DND-41 (cell line): ENCODE results near the gene UCHL1.

Experiments
- ATAC-seq: fragments of 200-7000 bp; cut with Tn5 transposase; 3 replicates; pipeline ENCODE4 v1.9.1; 2021; ENCODE audit warnings: low read depth; ENCODE audit not compliant: insufficient read depth
- DNase-seq: peaks from one replicate; pipeline ENCODE4 v3.0.0-alpha.2; 2020
- H2AFZ ChIP-seq: 2 replicates; pipeline ENCODE4 v1.6.0; 2012; ENCODE audit warnings: low read depth, low read length
- H3K27ac ChIP-seq: 2 replicates; pipeline ENCODE4 v1.5.1; 2012; ENCODE audit warnings: low read length, inconsistent platforms
- H3K27me3 ChIP-seq: fragments of 200-600 bp; sonication (generic); 2 replicates; pipeline ENCODE4 v1.6.0; 2012; ENCODE audit warnings: low read length, mild to moderate bottlenecking, inconsistent platforms; ENCODE audit not compliant: insufficient read depth, poor library complexity
- H3K36me3 ChIP-seq: 2 replicates; pipeline ENCODE4 v1.5.1; 2012; ENCODE audit warnings: low read length, inconsistent platforms; ENCODE audit not compliant: insufficient read depth
- H3K4me1 ChIP-seq: 2 replicates; pipeline ENCODE4 v1.5.1; 2012; ENCODE audit warnings: mild to moderate bottlenecking, low read length; ENCODE audit not compliant: insufficient read depth
- H3K4me2 ChIP-seq: 2 replicates; pipeline ENCODE4 v1.6.0; 2012; ENCODE audit warnings: mild to moderate bottlenecking, moderate library complexity, low read length, inconsistent platforms; ENCODE audit not compliant: insufficient read depth
- H3K4me3 ChIP-seq, 2 experiments: fragments of 200-600 bp in 1 of 2; shearing (Covaris generic) in 1 of 2; 2 replicates each; pipeline ENCODE4 v1.5.1; 2012 to 2016; ENCODE audit warnings: inconsistent platforms in 2 of 2, low read length in 2 of 2, mild to moderate bottlenecking in 2 of 2, low read depth in 1 of 2, moderate library complexity in 1 of 2
- H3K79me2 ChIP-seq: 2 replicates; pipeline ENCODE4 v1.6.0; 2012; ENCODE audit warnings: low read length, inconsistent platforms; ENCODE audit not compliant: insufficient read depth
- H3K9ac ChIP-seq: 2 replicates; pipeline ENCODE4 v1.6.0; 2012; ENCODE audit warnings: low read depth, mild to moderate bottlenecking, inconsistent platforms, low read length, moderate library complexity
- H3K9me3 ChIP-seq: 2 replicates; pipeline ENCODE4 v1.5.1; 2012; ENCODE audit warnings: low read length, moderate library complexity, mild to moderate bottlenecking, inconsistent platforms; ENCODE audit not compliant: insufficient read depth, severe bottlenecking
- H4K20me1 ChIP-seq: 2 replicates; pipeline ENCODE4 v1.6.0; 2012; ENCODE audit warnings: low read length; ENCODE audit not compliant: insufficient read depth
- CTCF ChIP-seq: IDR thresholded peaks from 2 replicates; pipeline ENCODE4 v1.5.1; 2012; ENCODE audit warnings: borderline replicate concordance, low read length, moderate library complexity, mild to moderate bottlenecking; ENCODE audit not compliant: poor library complexity, severe bottlenecking; ENCODE audit errors: extremely low read depth
- EZH2 ChIP-seq: IDR thresholded peaks from 3 replicates; pipeline ENCODE4 v1.6.1; 2012; ENCODE audit warnings: borderline replicate concordance, low read depth, mild to moderate bottlenecking, moderate library complexity, low read length, inconsistent platforms; ENCODE audit not compliant: severe bottlenecking

UCHL1 gene

DNA sequence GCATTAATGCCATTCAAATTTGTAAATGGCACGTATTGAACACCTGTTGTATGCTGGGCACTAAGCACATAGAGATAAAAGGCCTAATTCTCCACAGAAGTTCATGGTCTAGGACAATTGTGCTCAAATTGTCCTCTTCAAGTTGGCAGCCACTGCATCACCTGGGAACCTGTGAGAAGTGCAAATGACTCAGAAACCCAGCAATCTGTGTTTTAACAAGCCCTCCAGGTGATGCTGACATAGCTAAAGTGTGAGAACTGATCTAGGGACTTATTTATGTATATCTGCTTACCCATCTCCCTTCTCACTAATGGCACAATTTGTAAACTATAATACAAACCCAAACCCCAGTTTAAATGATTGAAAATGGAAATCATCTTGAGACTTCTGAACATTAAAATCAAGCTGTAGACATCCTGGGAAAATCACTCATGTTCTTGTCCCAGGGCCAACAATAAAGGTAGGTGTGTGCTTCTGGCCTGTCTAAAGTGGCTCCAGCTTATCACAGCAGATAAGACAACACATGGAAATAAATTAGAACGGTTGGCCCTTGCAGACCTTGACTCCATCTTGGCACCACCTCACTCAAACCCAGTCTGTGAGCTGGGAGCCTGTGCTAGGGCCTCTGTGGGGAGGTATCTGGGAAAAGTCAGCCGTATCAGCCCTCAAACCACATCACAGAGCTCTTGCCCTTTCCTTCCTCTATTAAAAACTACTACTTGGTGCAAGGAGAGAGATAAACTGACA lies 46.8 kb downstream of the UCHL1 start:
- Histone ChIP-seq H3K27ac (no peak overlapping the region), H3K9me3 (no peaks in the 10 kb centered on the region), H3K4me3 (no peak overlapping the region), H3K4me2 (no peak overlapping the region), H3K79me2 (no peaks in the 10 kb centered on the region), H3K36me3 (no peaks in the 10 kb centered on the region), H4K20me1 (no peaks in the 10 kb centered on the region), H3K4me1 (no peaks in the 10 kb centered on the region), H3K27me3 (no peaks in the 10 kb centered on the region), H3K9ac (no peak overlapping the region), H2AFZ (no peak overlapping the region)
- DNase-seq (no peak), ATAC-seq (no peak)
- TF ChIP-seq EZH2, result no peak
- TF ChIP-seq CTCF, result no peak

DNA sequence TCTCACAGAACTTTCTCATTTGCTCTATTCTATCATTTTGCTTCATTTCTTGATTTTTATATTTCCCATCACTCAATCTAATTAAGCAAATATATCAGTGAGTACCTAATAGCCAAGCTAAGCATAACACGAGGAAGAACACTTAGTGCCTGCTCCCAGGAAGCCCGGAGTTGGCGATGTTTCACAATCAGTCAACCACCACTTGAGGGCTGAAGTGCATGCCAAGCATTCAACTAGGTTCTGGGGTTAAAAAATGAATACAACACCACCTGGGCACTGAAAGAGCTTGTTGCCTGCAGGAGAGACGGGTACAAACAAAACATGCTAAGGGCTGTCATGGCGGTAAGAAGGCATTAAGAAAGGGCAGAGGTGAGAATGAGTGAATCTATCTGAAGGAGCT lies 47.5 kb downstream of the UCHL1 start:
- Histone ChIP-seq H3K9ac (no peak overlapping the region), H3K36me3 (no peaks in the 10 kb centered on the region), H2AFZ (no peak overlapping the region), H3K27me3 (no peaks in the 10 kb centered on the region), H3K79me2 (no peaks in the 10 kb centered on the region), H3K9me3 (no peaks in the 10 kb centered on the region), H3K27ac (no peak overlapping the region), H3K4me2 (no peak overlapping the region), H3K4me3 (no peak overlapping the region), H3K4me1 (no peaks in the 10 kb centered on the region), H4K20me1 (no peaks in the 10 kb centered on the region)
- TF ChIP-seq EZH2 (no peak), CTCF (no peak)
- ATAC-seq (no peak), DNase-seq (no peak)

DNA sequence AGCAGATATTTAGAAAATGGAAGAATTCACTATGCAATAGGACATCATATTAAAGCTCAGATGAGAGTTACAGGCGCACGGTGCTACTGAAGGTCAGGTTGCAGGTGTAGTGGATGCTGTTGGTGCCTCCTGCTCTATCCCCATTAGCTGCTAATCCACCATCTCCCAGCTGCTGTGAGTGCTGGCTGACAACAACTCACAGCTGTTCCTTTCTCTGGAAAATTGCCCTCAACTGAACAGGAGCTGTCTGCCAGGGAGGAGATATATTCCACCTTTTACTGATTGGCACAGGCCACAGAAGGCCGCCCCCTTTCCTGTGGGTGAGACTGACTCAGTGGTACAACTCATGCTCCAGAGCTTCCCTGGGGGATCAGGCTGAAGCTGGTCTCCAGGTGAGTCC lies 48.7 kb downstream of the UCHL1 start:
- no peak overlapping the region for H3K9ac ChIP-seq
- H4K20me1 ChIP-seq, result no peaks in the 10 kb centered on the region
- DNase-seq, result no peak
- no peaks in the 10 kb centered on the region for H3K27me3 ChIP-seq
- no peaks in the 10 kb centered on the region for H3K4me1 ChIP-seq
- ATAC-seq, result no peak
- TF ChIP-seq CTCF (no peak), EZH2 (no peak)
- no peak overlapping the region for H3K27ac ChIP-seq
- no peaks in the 10 kb centered on the region for H3K9me3 ChIP-seq
- H3K4me3 ChIP-seq, result no peak overlapping the region
- H2AFZ ChIP-seq, result no peak overlapping the region
- no peaks in the 10 kb centered on the region for H3K36me3 ChIP-seq
- no peak overlapping the region for H3K4me2 ChIP-seq
- no peaks in the 10 kb centered on the region for H3K79me2 ChIP-seq
